ENCODE measurements around the gene PAX2.

The PAX2 gene

DNA sequence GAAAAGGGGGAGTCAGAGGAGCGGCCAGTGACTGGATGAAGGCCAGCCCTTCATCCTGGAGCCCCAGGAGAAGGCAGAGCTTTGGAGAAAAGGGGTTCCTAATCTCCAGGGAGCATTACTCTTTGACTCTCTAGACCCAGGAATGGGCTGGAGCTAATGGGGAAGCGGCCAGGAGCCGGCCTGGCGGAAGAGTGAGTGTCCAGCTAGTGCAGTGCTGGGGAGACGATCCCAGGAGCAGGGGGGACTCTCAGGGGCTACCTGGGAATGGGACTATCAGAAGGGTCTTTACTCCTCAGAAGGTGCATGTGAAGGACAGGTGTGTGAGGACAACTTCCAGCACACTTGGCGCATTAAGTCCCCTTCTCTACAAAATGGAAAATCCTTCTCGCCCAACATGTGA is 2.4 kb upstream of the PAX2 start:
- H3K27ac ChIP-seq, result no peak overlapping the region
- TF ChIP-seq CTCF (conservative IDR thresholded peaks at IDR 0.05), result no peak

DNA sequence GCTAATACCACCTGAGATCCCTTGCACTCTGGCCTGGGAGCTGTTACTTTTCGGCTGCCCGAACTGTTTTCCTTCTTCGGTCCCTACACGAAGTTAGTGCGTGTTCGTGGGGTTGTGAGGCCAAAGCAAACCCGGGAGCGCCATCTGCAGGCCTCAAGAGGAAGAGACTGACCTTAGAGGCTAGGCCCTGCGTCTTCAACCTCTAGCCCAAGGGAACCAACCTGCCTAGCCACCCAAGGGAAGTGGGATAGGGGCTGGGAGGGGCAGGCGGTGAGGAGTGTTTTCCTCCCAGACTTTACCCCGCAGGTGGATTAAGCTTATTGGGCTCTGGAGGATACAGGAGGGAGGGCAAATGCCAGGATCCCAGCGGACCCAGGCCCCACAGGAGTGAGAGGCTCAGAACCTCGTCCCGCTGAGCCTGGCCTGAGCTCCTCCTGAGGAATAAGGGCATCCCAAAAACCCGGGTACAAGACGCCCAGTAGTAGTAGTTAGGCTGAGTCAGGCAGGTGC is 1.7 kb upstream of the PAX2 start:
- no peak overlapping the region for H3K27ac ChIP-seq
- TF ChIP-seq CTCF (conservative IDR thresholded peaks at IDR 0.05), result peak; percentile 86

DNA sequence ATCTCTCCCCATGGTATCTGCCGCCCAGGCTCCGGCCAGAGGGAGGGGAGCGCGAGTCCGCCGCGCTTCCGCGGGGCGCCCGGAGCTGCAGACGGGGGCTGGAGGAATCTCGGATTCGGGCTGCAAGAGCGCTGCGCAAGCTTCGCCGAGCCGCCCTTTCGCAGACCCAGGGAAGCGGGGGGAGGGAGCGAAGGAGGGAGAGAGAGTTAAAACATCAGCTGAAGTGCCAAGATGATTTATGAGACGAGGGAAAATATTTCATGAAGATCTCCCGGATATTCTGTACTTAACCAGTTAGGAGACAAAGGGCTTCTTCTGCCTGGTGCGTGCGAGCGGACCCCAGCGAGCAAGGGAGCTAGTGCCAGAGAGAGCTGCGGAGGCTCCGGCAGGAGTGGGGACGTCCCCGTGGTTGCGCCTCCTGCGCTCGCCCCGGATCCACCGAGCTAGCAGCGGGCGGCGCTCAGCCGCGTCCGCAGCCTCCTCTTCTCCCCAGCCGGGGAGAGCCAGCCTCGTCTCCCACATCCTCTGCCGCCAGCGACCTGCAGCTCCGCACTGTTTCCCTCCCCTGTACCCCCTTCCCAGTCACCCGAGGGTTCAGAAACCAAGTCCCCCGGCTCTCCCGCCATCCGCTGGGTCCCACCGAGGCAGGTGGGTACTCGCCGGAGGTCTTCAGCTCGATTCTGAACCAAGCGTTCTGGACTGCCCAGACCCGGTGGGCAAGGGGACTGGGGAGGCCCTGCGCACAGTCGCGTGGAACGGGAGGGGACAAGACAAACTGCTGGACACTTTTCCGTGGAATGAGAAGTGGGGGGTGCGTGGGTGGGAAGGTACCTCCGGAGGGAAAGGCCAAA is 1.0 kb upstream of the PAX2 start:
- no peak for TF ChIP-seq CTCF (conservative IDR thresholded peaks at IDR 0.05)
- no peak overlapping the region for H3K27ac ChIP-seq

DNA sequence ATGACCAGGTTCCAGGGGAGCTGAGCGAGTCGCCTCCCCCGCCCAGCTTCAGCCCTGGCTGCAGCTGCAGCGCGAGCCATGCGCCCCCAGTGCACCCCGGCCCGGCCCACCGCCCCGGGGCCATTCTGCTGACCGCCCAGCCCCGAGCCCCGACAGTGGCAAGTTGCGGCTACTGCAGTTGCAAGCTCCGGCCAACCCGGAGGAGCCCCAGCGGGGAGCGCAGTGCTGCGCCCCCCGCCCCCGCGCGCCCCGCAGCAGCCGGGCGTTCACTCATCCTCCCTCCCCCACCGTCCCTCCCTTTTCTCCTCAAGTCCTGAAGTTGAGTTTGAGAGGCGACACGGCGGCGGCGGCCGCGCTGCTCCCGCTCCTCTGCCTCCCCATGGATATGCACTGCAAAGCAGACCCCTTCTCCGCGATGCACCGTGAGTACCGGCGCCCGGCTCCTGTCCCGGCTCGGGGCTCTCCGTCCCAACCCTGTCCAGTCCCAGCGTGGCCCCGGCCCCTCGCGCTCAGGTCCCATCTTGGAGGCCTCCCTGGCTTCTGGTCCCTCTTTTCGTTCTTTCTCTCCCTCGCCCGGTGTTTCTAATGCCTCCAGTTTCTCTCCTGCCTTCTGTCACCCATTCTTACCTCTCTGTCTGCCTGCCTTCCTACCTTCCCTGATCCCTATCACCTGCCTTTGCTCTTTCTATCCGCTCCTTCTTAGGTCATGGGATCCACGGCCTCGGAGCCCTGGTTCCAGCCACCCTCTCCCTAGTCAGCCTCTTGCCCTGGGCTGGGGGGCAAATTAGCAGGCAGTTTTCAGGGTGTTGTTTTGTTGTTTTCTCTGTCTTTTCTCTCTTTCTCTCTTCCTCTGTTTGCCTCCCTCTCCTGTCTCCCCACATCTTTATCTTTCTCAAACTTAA is 751 bp downstream of the PAX2 start:
- TF ChIP-seq CTCF (conservative IDR thresholded peaks at IDR 0.05), result no peak
- H3K27ac ChIP-seq, result no peak overlapping the region

GRCh38 chr10:100746784-100747455 is 1.5 kb downstream of the PAX2 start:
- H3K27ac ChIP-seq, result no peak overlapping the region
- no peak for TF ChIP-seq CTCF (conservative IDR thresholded peaks at IDR 0.05)

DNA sequence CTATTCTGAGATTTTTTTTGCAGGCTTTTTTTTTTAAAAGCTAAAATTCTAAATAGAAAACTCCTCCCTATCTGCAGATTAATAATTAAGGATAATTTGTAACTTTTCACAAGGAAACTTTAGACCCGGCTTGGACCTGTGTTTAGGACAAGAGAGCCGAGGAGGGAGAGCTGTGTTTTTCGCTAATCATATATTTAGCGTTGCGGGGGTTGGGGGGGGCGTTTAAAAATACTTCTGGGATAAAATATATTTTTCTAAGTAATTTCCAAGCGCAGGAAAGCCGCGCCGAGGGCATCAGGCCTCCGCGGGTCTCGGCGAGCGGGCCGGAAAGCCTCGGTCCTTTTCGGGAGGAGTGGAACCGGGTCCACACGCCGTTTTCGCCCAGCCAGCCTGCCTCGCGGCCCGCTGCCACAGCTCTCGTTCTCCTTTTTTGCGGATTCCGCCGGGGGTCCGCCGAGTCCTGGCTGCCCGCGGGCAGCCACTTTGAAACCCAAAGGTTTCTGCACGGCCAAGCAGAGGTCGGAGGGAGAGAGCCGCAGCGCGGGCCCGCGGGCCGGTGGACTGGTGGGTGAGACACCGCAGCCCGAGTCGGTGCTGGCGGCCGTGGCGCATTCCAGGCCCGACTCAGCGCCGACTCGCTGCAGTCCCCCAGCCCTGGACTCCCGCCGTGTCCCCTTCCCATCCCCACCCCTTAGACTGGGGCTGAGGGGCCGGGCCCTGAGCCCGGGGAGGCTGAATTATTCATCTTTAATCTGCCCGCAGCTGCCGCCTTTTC is 2.3 kb downstream of the PAX2 start:
- H3K27ac ChIP-seq, result no peak overlapping the region
- TF ChIP-seq CTCF (conservative IDR thresholded peaks at IDR 0.05), result no peak

All from VCaP (cell line).